ENCODE data around the gene DNAJB11. TPM values are rescaled to one million over a fixed set of nuclear protein-coding genes. Genes with fewer than 3 reads are reported as not detected.

DNAJB11 gene
- total and polyA plus RNA-seq, 12 donors, result 20.1 to 93.2 (median 39.6) TPM

DNA sequence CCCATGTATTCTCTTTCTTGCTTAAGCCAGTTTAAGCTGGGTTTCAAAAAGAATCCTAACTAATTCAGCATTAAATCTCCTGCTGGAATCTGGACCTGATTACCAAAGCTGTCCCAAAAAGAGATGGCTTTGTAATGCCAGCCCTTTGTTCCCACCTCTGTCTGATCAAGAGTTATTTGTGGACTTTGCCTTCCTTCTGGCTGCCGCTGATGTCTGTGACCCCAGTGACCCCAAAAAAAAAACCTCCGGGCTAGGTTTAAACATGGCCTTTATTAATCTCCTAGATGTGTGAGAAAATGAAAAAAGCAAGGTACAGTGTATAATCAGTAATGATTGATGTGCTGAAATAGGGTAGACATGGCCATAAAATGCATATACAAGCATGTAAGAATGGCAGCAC lies 47.1 kb upstream of the DNAJB11 start:
- 12 to 26% (median 22%) methylated on average over 2 of the region's 2 CpGs for WGBS, 4 donors
- H3K27me3 ChIP-seq, result peaks cover 6% of the 10 kb centered on the region
- TF ChIP-seq, protein P1, sequence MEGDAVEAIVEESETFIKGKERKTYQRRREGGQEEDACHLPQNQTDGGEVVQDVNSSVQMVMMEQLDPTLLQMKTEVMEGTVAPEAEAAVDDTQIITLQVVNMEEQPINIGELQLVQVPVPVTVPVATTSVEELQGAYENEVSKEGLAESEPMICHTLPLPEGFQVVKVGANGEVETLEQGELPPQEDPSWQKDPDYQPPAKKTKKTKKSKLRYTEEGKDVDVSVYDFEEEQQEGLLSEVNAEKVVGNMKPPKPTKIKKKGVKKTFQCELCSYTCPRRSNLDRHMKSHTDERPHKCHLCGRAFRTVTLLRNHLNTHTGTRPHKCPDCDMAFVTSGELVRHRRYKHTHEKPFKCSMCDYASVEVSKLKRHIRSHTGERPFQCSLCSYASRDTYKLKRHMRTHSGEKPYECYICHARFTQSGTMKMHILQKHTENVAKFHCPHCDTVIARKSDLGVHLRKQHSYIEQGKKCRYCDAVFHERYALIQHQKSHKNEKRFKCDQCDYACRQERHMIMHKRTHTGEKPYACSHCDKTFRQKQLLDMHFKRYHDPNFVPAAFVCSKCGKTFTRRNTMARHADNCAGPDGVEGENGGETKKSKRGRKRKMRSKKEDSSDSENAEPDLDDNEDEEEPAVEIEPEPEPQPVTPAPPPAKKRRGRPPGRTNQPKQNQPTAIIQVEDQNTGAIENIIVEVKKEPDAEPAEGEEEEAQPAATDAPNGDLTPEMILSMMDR (IDR thresholded peaks at IDR 0.05), result no peak
- TF ChIP-seq POLR2A (IDR thresholded peaks at IDR 0.05), result no peak

GRCh38 chr3:186524616-186525015 lies 45.9 kb upstream of the DNAJB11 start:
- H3K4me3 ChIP-seq, result no peak overlapping the region
- 89 to 95% (median 95%) methylated on average over 6 of the region's 6 CpGs for WGBS, 4 donors
- no peaks in the 10 kb centered on the region for H3K4me1 ChIP-seq (replicated peaks in 1 of 2)
- peaks cover 6% of the 10 kb centered on the region for H3K27me3 ChIP-seq
- no peak for TF ChIP-seq POLR2A (IDR thresholded peaks at IDR 0.05)
- TF ChIP-seq, protein P1 (IDR thresholded peaks at IDR 0.05), result no peak
- no peaks in the 10 kb centered on the region for H3K9me3 ChIP-seq (replicated peaks in 1 of 3)
- H3K27ac ChIP-seq, result no peak overlapping the region
- no peak for DNase-seq
- intact Hi-C loops (cut with DNase I), result no loop called here
- H3K36me3 ChIP-seq (replicated peaks in 1 of 2), result no peaks in the 10 kb centered on the region

More for the DNA sequence above, 47.1 kb upstream of the DNAJB11 start:
- Histone ChIP-seq H3K27ac (no peak overlapping the region), H3K9me3 (replicated peaks in 1 of 3) (no peaks in the 10 kb centered on the region), H3K36me3 (replicated peaks in 1 of 2) (no peaks in the 10 kb centered on the region), H3K4me1 (replicated peaks in 1 of 2) (no peaks in the 10 kb centered on the region), H3K4me3 (no peak overlapping the region)
- DNase-seq, result no peak
- intact Hi-C loops (cut with DNase I), result no loop called here

DNA sequence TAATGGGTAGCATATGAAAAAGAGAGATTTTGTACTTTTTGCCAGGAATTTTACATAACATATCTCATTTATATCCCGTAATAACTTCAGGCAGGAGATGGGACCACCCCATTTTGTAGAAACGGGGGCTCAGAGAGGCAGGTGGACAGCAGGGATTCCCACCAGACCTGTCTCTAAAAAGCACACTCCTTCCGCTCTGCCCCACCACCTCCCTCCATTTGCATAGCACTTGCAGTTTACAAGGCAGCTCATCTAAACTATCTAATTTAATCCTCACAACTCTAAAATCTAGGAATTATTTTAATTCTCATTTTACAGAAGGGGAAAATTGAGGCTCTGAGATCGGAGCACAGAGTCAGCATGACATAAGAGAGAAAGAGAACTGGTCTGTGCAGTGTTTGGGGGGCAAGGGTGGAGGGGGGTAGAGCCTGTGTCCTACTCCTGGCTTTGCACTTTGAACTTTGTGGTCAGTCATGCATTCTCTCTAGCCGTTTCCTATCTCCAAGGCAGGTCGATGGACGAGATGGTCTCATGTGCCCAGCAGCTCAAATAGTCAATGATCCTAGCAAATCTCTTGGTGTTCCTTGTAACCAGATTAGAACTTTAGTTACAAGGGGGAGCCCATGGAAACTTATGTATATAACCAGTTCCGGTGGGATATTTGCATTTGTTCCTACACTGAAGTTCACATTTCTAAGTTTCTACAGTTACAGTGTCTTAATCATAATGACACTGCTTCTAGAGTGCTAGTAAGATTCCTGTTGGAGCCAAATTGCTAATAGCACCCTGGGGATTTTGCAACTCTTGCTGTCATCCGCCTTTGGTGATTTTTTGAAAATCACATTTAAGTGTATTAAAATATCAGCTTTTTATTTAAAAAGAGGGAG lies 44.9 kb upstream of the DNAJB11 start:
- intact Hi-C loops (cut with DNase I), result no loop called here
- H3K4me1 ChIP-seq (replicated peaks in 1 of 2), result no peaks in the 10 kb centered on the region
- WGBS, 4 donors, result 62 to 69% (median 63%) methylated on average over 9 of the region's 9 CpGs
- H3K27ac ChIP-seq, result no peak overlapping the region
- H3K4me3 ChIP-seq, result no peak overlapping the region
- H3K27me3 ChIP-seq, result peaks cover 6% of the 10 kb centered on the region
- DNase-seq, result no peak
- H3K36me3 ChIP-seq (replicated peaks in 1 of 2), result no peaks in the 10 kb centered on the region
- TF ChIP-seq POLR2A (IDR thresholded peaks at IDR 0.05), result no peak
- TF ChIP-seq, protein P1 (IDR thresholded peaks at IDR 0.05), result no peak
- no peaks in the 10 kb centered on the region for H3K9me3 ChIP-seq (replicated peaks in 1 of 3)

- Histone ChIP-seq H3K9me3 (replicated peaks in 1 of 3) (no peaks in the 10 kb centered on the region), H3K27me3 (peaks cover 6% of the 10 kb centered on the region), H3K4me3 (no peak overlapping the region), H3K36me3 (replicated peaks in 1 of 2) (no peaks in the 10 kb centered on the region), H3K4me1 (replicated peaks in 1 of 2) (no peaks in the 10 kb centered on the region), H3K27ac (no peak overlapping the region)
- intact Hi-C loops (cut with DNase I), result no loop called here
- DNase-seq, result no peak
- TF ChIP-seq, protein P1 (IDR thresholded peaks at IDR 0.05), result no peak
- no peak for TF ChIP-seq POLR2A (IDR thresholded peaks at IDR 0.05)
- 72 to 80% (median 76%) methylated on average over 6 of the region's 6 CpGs for WGBS, 4 donors
Measured at GRCh38 chr3:186526256-186526606, 44.3 kb upstream of the DNAJB11 start.
